Measurements from ENCODE around the gene GFOD2.

- TF ChIP-seq ARNTL (CRISPR knock-in tag; IDR thresholded peaks at IDR 0.05; ENCODE audit: borderline replicate concordance, low read depth) (no peak), ZC3H10 (CRISPR knock-in tag; IDR thresholded peaks at IDR 0.05) (no peak), BACH2 (CRISPR knock-in tag; IDR thresholded peaks at IDR 0.05; ENCODE audit: borderline replicate concordance) (no peak), ZNF70 (CRISPR knock-in tag; IDR thresholded peaks at IDR 0.05) (no peak)
Measured at GRCh38 chr16:67697422-67698185, 21.5 kb downstream of the GFOD2 start.

Measured in SK-N-SH treated with all-trans-retinoic acid at 6 μM for 48 hours (cell line).